Measurements from ENCODE around the gene MOK.

- TF ChIP-seq, protein P1, sequence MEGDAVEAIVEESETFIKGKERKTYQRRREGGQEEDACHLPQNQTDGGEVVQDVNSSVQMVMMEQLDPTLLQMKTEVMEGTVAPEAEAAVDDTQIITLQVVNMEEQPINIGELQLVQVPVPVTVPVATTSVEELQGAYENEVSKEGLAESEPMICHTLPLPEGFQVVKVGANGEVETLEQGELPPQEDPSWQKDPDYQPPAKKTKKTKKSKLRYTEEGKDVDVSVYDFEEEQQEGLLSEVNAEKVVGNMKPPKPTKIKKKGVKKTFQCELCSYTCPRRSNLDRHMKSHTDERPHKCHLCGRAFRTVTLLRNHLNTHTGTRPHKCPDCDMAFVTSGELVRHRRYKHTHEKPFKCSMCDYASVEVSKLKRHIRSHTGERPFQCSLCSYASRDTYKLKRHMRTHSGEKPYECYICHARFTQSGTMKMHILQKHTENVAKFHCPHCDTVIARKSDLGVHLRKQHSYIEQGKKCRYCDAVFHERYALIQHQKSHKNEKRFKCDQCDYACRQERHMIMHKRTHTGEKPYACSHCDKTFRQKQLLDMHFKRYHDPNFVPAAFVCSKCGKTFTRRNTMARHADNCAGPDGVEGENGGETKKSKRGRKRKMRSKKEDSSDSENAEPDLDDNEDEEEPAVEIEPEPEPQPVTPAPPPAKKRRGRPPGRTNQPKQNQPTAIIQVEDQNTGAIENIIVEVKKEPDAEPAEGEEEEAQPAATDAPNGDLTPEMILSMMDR (IDR thresholded peaks at IDR 0.05; ENCODE audit: low read depth, low read length) = no peak
- no peak for TF ChIP-seq EZH2phosphoT487 (IDR thresholded peaks at IDR 0.05; ENCODE audit: low read depth)
Observed at GRCh38 chr14:102304611-102305506, at the start of gene MOK.

All from OCI-LY3 (cell line).